GM12878 (cell line): ENCODE results near the gene LYPD5. TPM values are rescaled to one million over a fixed set of nuclear protein-coding genes. Genes with fewer than 3 reads are reported as not detected.

ENCODE experiments used
- ATAC-seq: fragments of 200-7000 bp; cut with Tn5 transposase; 3 replicates; pipeline ENCODE4 v1.9.1; 2020; ENCODE audit warnings: mild to moderate bottlenecking, moderate library complexity
- BruUV-seq: library from RNA; stranded (reverse); fragments of 400-500 nt; replicated peaks from 2 replicates; lab custom pipeline; 2021; lab: Mats Ljungman, UMichigan
- CTCF ChIA-PET: fragments of 300-600 bp; sonication (Branson Sonifier 250); formaldehyde crosslinking; extraction: SDS; loops from one replicate; lab custom pipeline; 2021; ENCODE audit warnings: inconsistent platforms; lab: Yijun Ruan, JAX
- POLR2A ChIA-PET: fragments of 350-600 bp; formaldehyde crosslinking; extraction: SDS; loops from one replicate; lab custom pipeline; 2021; ENCODE audit warnings: inconsistent platforms; lab: Charles Lee
- RAD21 ChIA-PET: fragments of 300-600 bp; sonication (Branson Sonifier 250); formaldehyde crosslinking; loops from one replicate; lab custom pipeline; 2023; ENCODE audit warnings: antibody characterized with exemption; ENCODE audit not compliant: unreplicated experiment; lab: Charles Lee
- SMC1A ChIA-PET: fragments of 300-600 bp; sonication (Branson Sonifier 250); formaldehyde crosslinking; loops from one replicate; lab custom pipeline; 2023; ENCODE audit not compliant: unreplicated experiment, uncharacterized antibody; lab: Charles Lee
- DNase-seq: peaks from one replicate; pipeline ENCODE4 v3.0.0-alpha.2; 2011; ENCODE audit warnings: low read depth, low spot score
- FAIRE-seq: peaks from 3 replicates; lab custom pipeline; 2011; peaks lifted over from hg19 to GRCh38; lab: Jason Lieb, UNC
- H2AFZ ChIP-seq: 2 replicates; pipeline ENCODE4 v1.6.0; 2011; ENCODE audit warnings: low read depth, low read length, control low read depth; ENCODE audit not compliant: control insufficient read depth
- H3K27ac ChIP-seq: 2 replicates; pipeline ENCODE4 v1.5.1; 2011; ENCODE audit warnings: control low read depth; ENCODE audit not compliant: control insufficient read depth, insufficient read depth
- H3K27me3 ChIP-seq, 2 experiments: replicated peaks in 1 of 2; 2 replicates each; pipeline versions ENCODE4 v1.6.0 to v1.6.1; 2011; ENCODE audit warnings: low read length in 1 of 2; ENCODE audit not compliant: control insufficient read depth in 2 of 2, insufficient read depth in 2 of 2
- H3K36me3 ChIP-seq, 2 experiments: 2 replicates each; pipeline ENCODE4 v1.5.1; 2011; ENCODE audit warnings: low read length in 1 of 2; ENCODE audit not compliant: control insufficient read depth in 2 of 2, insufficient read depth in 2 of 2
- H3K4me1 ChIP-seq: 2 replicates; pipeline ENCODE4 v1.6.1; 2011; ENCODE audit warnings: mild to moderate bottlenecking, low read length, moderate library complexity, mixed read lengths; ENCODE audit not compliant: control insufficient read depth, insufficient read depth
- H3K4me2 ChIP-seq: 2 replicates; pipeline ENCODE4 v1.6.0; 2011; ENCODE audit warnings: control low read depth; ENCODE audit not compliant: control insufficient read depth, insufficient read depth
- H3K4me3 ChIP-seq: fragments of 200-600 bp; sonication (generic); 2 replicates; pipeline ENCODE4 v1.5.1; 2016
- H3K79me2 ChIP-seq: 2 replicates; pipeline ENCODE4 v1.6.0; 2011; ENCODE audit warnings: low read length; ENCODE audit not compliant: control insufficient read depth, insufficient read depth
- H3K9ac ChIP-seq: 2 replicates; pipeline ENCODE4 v1.8.0; 2011; ENCODE audit warnings: low read length, control low read depth, mixed read lengths; ENCODE audit not compliant: control insufficient read depth, insufficient read depth
- H3K9me3 ChIP-seq: replicated peaks from 3 replicates; pipeline ENCODE4 v1.5.1; 2011; ENCODE audit warnings: mild to moderate bottlenecking, low read length; ENCODE audit not compliant: control insufficient read depth, insufficient read depth
- H4K20me1 ChIP-seq: 2 replicates; pipeline ENCODE4 v1.6.0; 2011; ENCODE audit not compliant: control insufficient read depth, insufficient read depth
- ATF7 ChIP-seq: fragments of 450-650 bp; IDR thresholded peaks from 2 replicates; pipeline ENCODE4 v1.6.1; 2016; ENCODE audit warnings: low read depth, mild to moderate bottlenecking
- CREM ChIP-seq: IDR thresholded peaks from 2 replicates; pipeline ENCODE4 v1.6.1; 2014; ENCODE audit warnings: antibody characterized with exemption, low read depth
- EGR1 ChIP-seq, 2 experiments: IDR thresholded peaks; 1 replicate in 1 of 2; 2 replicates in 1 of 2; pipeline ENCODE4 v1.6.1; 2011 to 2012; ENCODE audit warnings: low read depth in 2 of 2, low read length in 2 of 2, borderline replicate concordance in 1 of 2, mild to moderate bottlenecking in 1 of 2, moderate library complexity in 1 of 2
- IKZF1 ChIP-seq: fragments of 450-650 bp; conservative IDR thresholded peaks from 2 replicates; pipeline ENCODE4 v1.6.1; 2017; ENCODE audit warnings: antibody characterized with exemption, mild to moderate bottlenecking
- IKZF2 ChIP-seq, 2 experiments: fragments of 450-650 bp; IDR thresholded peaks; 2 replicates each; pipeline ENCODE4 v1.6.1; 2017; ENCODE audit warnings: mild to moderate bottlenecking in 2 of 2, moderate library complexity in 2 of 2
- KLF5 ChIP-seq: fragments of 450-650 bp; IDR thresholded peaks from 2 replicates; pipeline ENCODE4 v1.6.1; 2014; ENCODE audit warnings: mild to moderate bottlenecking; ENCODE audit not compliant: partially characterized antibody
- MTA3 ChIP-seq: IDR thresholded peaks from 2 replicates; pipeline ENCODE4 v1.6.1; 2012; ENCODE audit warnings: low read length, inconsistent platforms, borderline replicate concordance
- MYC ChIP-seq: IDR thresholded peaks from 2 replicates; pipeline ENCODE4 v1.6.1; 2011; ENCODE audit warnings: mild to moderate bottlenecking, low read length, moderate library complexity, inconsistent platforms; ENCODE audit not compliant: insufficient read depth, insufficient replicate concordance, insufficient read length, severe bottlenecking
- PAX5 ChIP-seq: IDR thresholded peaks from 2 replicates; pipeline ENCODE4 v1.6.1; 2011; ENCODE audit warnings: low read depth, low read length, borderline replicate concordance
- PAX8 ChIP-seq: fragments of 450-650 bp; IDR thresholded peaks from 2 replicates; pipeline ENCODE4 v1.6.1; 2017; ENCODE audit warnings: mild to moderate bottlenecking, moderate library complexity
- PKNOX1 ChIP-seq: fragments of 450-650 bp; IDR thresholded peaks from 2 replicates; pipeline ENCODE4 v1.6.1; 2016; ENCODE audit warnings: mild to moderate bottlenecking
- PML ChIP-seq: IDR thresholded peaks from 2 replicates; pipeline ENCODE4 v1.6.1; 2012; ENCODE audit warnings: low read length, inconsistent platforms
- RBBP5 ChIP-seq: fragments of 200-600 bp; sonication (generic); conservative IDR thresholded peaks from 2 replicates; pipeline ENCODE4 v1.6.1; 2016
- RELA ChIP-seq: fragments of 450-650 bp; IDR thresholded peaks from 2 replicates; pipeline ENCODE4 v1.8.0; 2014; ENCODE audit warnings: borderline replicate concordance; ENCODE audit not compliant: partially characterized antibody
- SIX5 ChIP-seq: IDR thresholded peaks from 2 replicates; pipeline ENCODE4 v1.6.1; 2011; ENCODE audit warnings: mild to moderate bottlenecking, low read depth, low read length, moderate library complexity; ENCODE audit not compliant: severe bottlenecking
- SP1 ChIP-seq: IDR thresholded peaks from one replicate; pipeline ENCODE4 v1.6.1; 2011; ENCODE audit warnings: low read depth, low read length
- STAT3 ChIP-seq: IDR thresholded peaks from 2 replicates; pipeline ENCODE4 v1.6.1; 2011; ENCODE audit warnings: low read depth, low read length, improper control_type of control experiment
- YY1 ChIP-seq: IDR thresholded peaks from 2 replicates; pipeline ENCODE4 v1.6.1; 2011; ENCODE audit warnings: low read depth, mild to moderate bottlenecking, low read length
- ZNF687 ChIP-seq: fragments of 450-650 bp; IDR thresholded peaks from 2 replicates; pipeline ENCODE4 v1.6.1; 2017; ENCODE audit warnings: mild to moderate bottlenecking, moderate library complexity
- WGBS: methylation state at CpG from one replicate; pipeline ENCODE4 v1.1.6; 2016; ENCODE audit warnings: low lambda C conversion rate; ENCODE audit not compliant: insufficient replicate concordance, insufficient coverage; ENCODE audit errors: missing lambda C conversion rate; 5-methylcytosine and 5-hydroxymethylcytosine counted together
- in situ Hi-C: fragments of 300-500 bp; cut with MboI; formaldehyde crosslinking; loops from 9 replicates; pipeline ENCODE4 v1.14.3; 2018; ENCODE audit warnings: mixed read lengths
- intact Hi-C: fragments of 100-400 bp; cut with micrococcal nuclease; formaldehyde crosslinking; loops from one replicate; pipeline ENCODE4 v1.14.2; 2022; ENCODE audit not compliant: unreplicated experiment
- polyA plus RNA-seq, 11 experiments: library from polyadenylated mRNA; depleted of rRNA in 4 of 11; unstranded in 6 of 11; stranded (reverse) in 5 of 11; fragments of >200 nt; fragmentation: Nextera tagmentation in 4 of 11; fragmentation: Illumina TruSeq in 1 of 11; extraction: Ambion mirVana in 4 of 11; extraction: Trizol in 1 of 11; gene quantifications; 1 replicate in 1 of 11; 2 replicates in 10 of 11; pipeline versions ENCODE4 v1.2.1 to v1.2.3, GENCODE V29; 2011 to 2016; ENCODE audit warnings: inconsistent platforms in 2 of 11, missing spikeins in 2 of 11, low read depth in 1 of 11
- total RNA-seq, 4 experiments: library from RNA; depleted of rRNA in 3 of 4; stranded (reverse); fragments of >200 nt in 3 of 4; fragmentation: Illumina TruSeq in 1 of 4; extraction: Trizol in 1 of 4; gene quantifications; 2 replicates each; pipeline versions ENCODE4 v1.2.1 to v1.2.3, GENCODE V29; 2013 to 2021

The LYPD5 gene
- total and polyA plus RNA-seq, 10 of the 15 experiments (the other 5 are each of a cell fraction or from before 2014, with no cell fraction given): 0.04 to 2.2 (median 0.69) TPM; not detected in 1

- 30% methylated on average over 46 of the region's 46 CpGs for WGBS
- intact Hi-C loops: no loop called here
- FAIRE-seq (peak; percentile 86), DNase-seq (peak; percentile 28), ATAC-seq (peak; percentile 98)
- no peaks in the 10 kb centered on the region for H4K20me1 ChIP-seq
- peak within 1 kb of the TSS; percentile 87 for H3K4me2 ChIP-seq
- peak within 1 kb of the TSS; percentile 57; the same call in 1 of the 2 replicates for H3K9ac ChIP-seq
- H3K4me3 ChIP-seq: peak within 1 kb of the TSS; percentile 73
- peak within 1 kb of the TSS; percentile 98 for H2AFZ ChIP-seq
- peaks cover 3% of the 10 kb centered on the region for H3K4me1 ChIP-seq
- ChIA-PET CTCF (interaction anchor here (1.0 to 1.3 kb wide), 2 partner anchors 17 to 83 kb away, joined by 3 to 4 read pairs; no protein-coding TSS in a partner anchor), SMC1A (interaction anchor here (1.6 to 1.7 kb wide), 2 partner anchors 17 to 75 kb away, joined by 3 to 5 read pairs; no protein-coding TSS in a partner anchor), POLR2A (no interaction called here), RAD21 (interaction anchor here (0.8 to 1.0 kb wide), 4 partner anchors 17 to 159 kb away, joined by 4 read pairs; partner anchors contain the start of gene ZNF221)
- in situ Hi-C loops: no loop called here
- no peaks in the 10 kb centered on the region for H3K79me2 ChIP-seq
- peaks cover 1% of the 10 kb centered on the region; the same call in 1 of the 3 replicates for H3K9me3 ChIP-seq
- peaks cover 0 to 4% of the 10 kb centered on the region in 2 experiments; a peak in 1 of 4 replicates for H3K36me3 ChIP-seq
- no TSS peak for BruUV-seq
- no peaks in the 10 kb centered on the region for H3K27me3 ChIP-seq
- H3K27ac ChIP-seq: peak within 1 kb of the TSS; percentile 29; the same call in 1 of the 2 replicates
- peak; percentile 65; the same call in 1 of the 2 replicates for TF ChIP-seq IKZF1
- no peak for TF ChIP-seq KLF5
- no peak for TF ChIP-seq MYC
- TF ChIP-seq YY1: peak; percentile 45
- TF ChIP-seq IKZF2 (IDR thresholded peaks at IDR 0.05): no peak
- TF ChIP-seq RELA: peak; percentile 67
- TF ChIP-seq CREM: peak; percentile 25; the same call in 1 of the 2 replicates
- TF ChIP-seq ATF7: no peak
- TF ChIP-seq MTA3: no peak
- no peak for TF ChIP-seq PAX8
- TF ChIP-seq SP1: no peak
- TF ChIP-seq PML: no peak
- TF ChIP-seq ZNF687: no peak
- 0 out of 3 replicates have a peak, but pooled peaks of 1 of the 2 experiments have one; percentile 23 for TF ChIP-seq EGR1 (IDR thresholded peaks at IDR 0.05; ENCODE audit: borderline replicate concordance in 1 of 2, low read depth in 2 of 2, low read length in 2 of 2)
- no peak for TF ChIP-seq STAT3
- no peak for TF ChIP-seq PAX5
- TF ChIP-seq SIX5: peak; percentile 84
- TF ChIP-seq RBBP5: no peak
- no peak for TF ChIP-seq PKNOX1
Measured at GRCh38 chr19:43826787-43827754, 24.8 kb upstream of the LYPD5 start, which contains the start of gene ZNF283. Gene ZNF283, plus strand, starts transcription at chr19:43827321. Its CDS starts 6,184 bp downstream, at chr19:43833505.
